A549 (cell line): ENCODE data around the gene RBMS3. TPM values are rescaled to one million over a fixed set of nuclear protein-coding genes. Genes with fewer than 3 reads are reported as not detected.

ENCODE experiments used
- ATAC-seq, 2 experiments: fragments of 200-7000 bp in 1 of 2; fragments of >200 bp in 1 of 2; cut with Nextera tagmentation in 1 of 2; cut with Tn5 transposase in 1 of 2; 3 replicates each; pipeline versions ENCODE4 v1.8.0 to v1.9.1; 2018 to 2020; ENCODE audit warnings: mild to moderate bottlenecking in 1 of 2, moderate library complexity in 1 of 2
- CTCF ChIA-PET: fragments of 300-600 bp; sonication (Branson Sonifier 250); formaldehyde crosslinking; extraction: SDS; loops from one replicate; lab custom pipeline; 2021; ENCODE audit warnings: antibody characterized with exemption, inconsistent platforms; lab: Yijun Ruan, JAX
- POLR2A ChIA-PET: fragments of 350-600 bp; formaldehyde crosslinking; extraction: SDS; loops from one replicate; lab custom pipeline; 2021; ENCODE audit warnings: antibody characterized with exemption, inconsistent platforms; lab: Yijun Ruan, JAX
- DNase-seq, 2 experiments: peaks; one replicate each; pipeline versions ENCODE4 v3.0.0 to v3.0.0-alpha.2; 2011 to 2016; ENCODE audit warnings: low read depth in 1 of 2, low spot score in 1 of 2
- FAIRE-seq: peaks from 2 replicates; lab custom pipeline; 2011; peaks lifted over from hg19 to GRCh38; lab: Jason Lieb, UNC
- H3K27ac ChIP-seq, 2 experiments: fragments of >200 bp; sonication (Bioruptor Twin); formaldehyde crosslinking; 3 replicates each; pipeline ENCODE4 v1.5.1; 2016 to 2017
- H3K4me1 ChIP-seq: fragments of >200 bp; sonication (Bioruptor Twin); formaldehyde crosslinking; 3 replicates; pipeline ENCODE4 v1.6.1; 2016
- H3K4me2 ChIP-seq: fragments of >200 bp; sonication (Bioruptor Twin); formaldehyde crosslinking; 3 replicates; pipeline ENCODE4 v1.6.1; 2016
- H3K4me3 ChIP-seq: fragments of >200 bp; sonication (Bioruptor Twin); formaldehyde crosslinking; 3 replicates; pipeline ENCODE4 v1.5.1; 2016
- H3K9me3 ChIP-seq: fragments of >200 bp; sonication (Bioruptor Twin); formaldehyde crosslinking; 3 replicates; pipeline ENCODE4 v1.6.1; 2016
- FOSL2 ChIP-seq, 2 experiments: fragments of 450-650 bp in 1 of 2; fragments of >200 bp in 1 of 2; sonication (Bioruptor Twin) in 1 of 2; formaldehyde crosslinking; IDR thresholded peaks; 2 replicates each; pipeline versions ENCODE4 v1.5.0 to v1.6.1; 2016 to 2020; ENCODE audit warnings: mild to moderate bottlenecking in 1 of 2, moderate library complexity in 1 of 2
- HOXB5 ChIP-seq: fragments of 250-450 bp; sonication (Bioruptor Pico); IDR thresholded peaks from 2 replicates; pipeline ENCODE4 v1.5.0; 2020; ENCODE audit warnings: mild to moderate bottlenecking, moderate library complexity
- MAFK ChIP-seq: fragments of 450-650 bp; IDR thresholded peaks from 2 replicates; pipeline ENCODE4 v1.6.1; 2014; ENCODE audit not compliant: partially characterized antibody
- MAZ ChIP-seq: fragments of 150-350 bp; IDR thresholded peaks from 2 replicates; pipeline ENCODE4 v1.6.1; 2014; ENCODE audit warnings: antibody characterized with exemption, low read depth, low read length, borderline replicate concordance
- NFE2L2 ChIP-seq: fragments of 150-350 bp; conservative IDR thresholded peaks from 2 replicates; pipeline ENCODE4 v1.6.1; 2014; ENCODE audit warnings: low read length
- POLR2AphosphoS2 ChIP-seq: conservative IDR thresholded peaks from 2 replicates; pipeline ENCODE4 v1.6.1; 2012; ENCODE audit warnings: low read length, improper control_type of control experiment, inconsistent platforms
- RFX5 ChIP-seq: fragments of 450-650 bp; IDR thresholded peaks from 2 replicates; pipeline ENCODE4 v1.7.1; 2014; ENCODE audit warnings: antibody characterized with exemption, mild to moderate bottlenecking, moderate library complexity
- RNF2 ChIP-seq: fragments of 200-600 bp; sonication (generic); IDR thresholded peaks from 2 replicates; pipeline ENCODE4 v1.6.1; 2016; ENCODE audit warnings: low read depth, mild to moderate bottlenecking, antibody characterized with exemption, moderate library complexity, borderline replicate concordance
- TP53 ChIP-seq: fragments of 250-450 bp; sonication (Bioruptor Pico); IDR thresholded peaks from 2 replicates; pipeline ENCODE4 v1.5.0; 2021; ENCODE audit warnings: mild to moderate bottlenecking, moderate library complexity
- ZNF302 ChIP-seq: fragments of 250-450 bp; sonication (Bioruptor Pico); IDR thresholded peaks from 2 replicates; pipeline ENCODE4 v1.9.0; 2021; ENCODE audit warnings: inconsistent platforms, mild to moderate bottlenecking, moderate library complexity
- WGBS: methylation state at CpG from one replicate; pipeline ENCODE4 v1.1.6; 2017; ENCODE audit errors: missing lambda C conversion rate; 5-methylcytosine and 5-hydroxymethylcytosine counted together
- polyA plus RNA-seq, 4 experiments: library from polyadenylated mRNA; depleted of rRNA in 3 of 4; stranded (reverse); fragments of >200 nt; fragmentation: RNase III in 1 of 4; extraction: RNeasy Plus Mini Kit Qiagen cat#74134 plus additional on column Dnase treatment in 1 of 4; gene quantifications; 2 replicates in 3 of 4; 3 replicates in 1 of 4; pipeline ENCODE4 v1.2.3, GENCODE V29; 2011 to 2017
- TF ChIP-seq, protein P1 (sequence below): IDR thresholded peaks from 2 replicates; pipeline ENCODE4 v1.6.1; 2012; ENCODE audit warnings: low read depth, borderline replicate concordance
- TF ChIP-seq, protein P2 (sequence below): fragments of 250-450 bp; sonication (Bioruptor Pico); IDR thresholded peaks from 2 replicates; pipeline ENCODE4 v1.5.0; 2020; ENCODE audit warnings: low read depth, mild to moderate bottlenecking, moderate library complexity
- TF ChIP-seq, protein P3 (sequence below): fragments of 200-600 bp; sonication (generic); IDR thresholded peaks from 2 replicates; pipeline ENCODE4 v1.6.1; 2016; ENCODE audit warnings: antibody characterized with exemption, mild to moderate bottlenecking, moderate library complexity

Gene RBMS3
- polyA plus RNA-seq, 2 of the 4 experiments (the other 2 are of a cell fraction), result 0.92 to 4.1 TPM

DNA sequence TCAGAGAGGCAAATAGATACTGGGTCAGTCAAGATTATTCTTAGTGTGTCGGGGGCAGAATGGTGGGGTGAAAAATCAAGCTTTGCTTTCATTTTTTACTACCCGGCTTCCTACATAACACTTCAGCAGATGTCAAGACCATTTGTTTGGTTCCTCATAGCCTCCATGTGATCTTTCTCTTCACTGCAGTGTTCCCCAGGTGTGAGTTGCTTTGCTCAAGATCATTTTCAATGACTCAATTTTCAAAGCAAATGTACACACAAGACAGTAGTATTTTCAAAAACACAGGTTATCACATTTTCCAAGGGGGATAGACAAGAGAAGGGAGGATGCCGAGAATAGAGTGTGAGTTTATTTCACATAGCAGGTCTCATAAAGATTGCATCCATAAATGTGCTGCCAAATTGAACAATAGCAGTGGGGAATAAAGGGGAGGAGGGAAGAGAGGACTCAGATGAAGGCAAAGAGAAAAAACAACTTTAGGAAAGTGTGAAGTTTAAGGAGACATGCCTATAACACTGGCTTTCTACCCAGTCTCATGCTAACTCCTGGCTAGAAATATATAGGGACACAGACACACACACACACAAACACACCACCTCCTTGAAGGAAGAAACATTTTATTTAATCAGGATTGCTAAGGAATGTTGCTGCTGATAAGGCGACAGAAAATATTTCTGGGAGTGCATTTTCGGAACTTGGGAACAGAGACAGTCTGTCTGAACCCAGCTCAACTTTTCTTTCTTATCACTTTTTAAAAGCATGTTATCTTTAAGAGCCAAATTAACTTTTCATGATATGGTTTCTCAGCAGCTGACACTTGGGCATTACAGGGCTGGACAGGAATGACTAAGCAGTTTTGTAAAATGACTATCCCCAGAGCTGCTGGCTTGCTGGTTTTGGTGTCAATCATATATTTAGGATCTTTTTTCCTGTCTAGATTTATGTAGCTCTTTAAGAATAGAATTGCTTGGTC, 402.4 kb downstream of the RBMS3 start:
- TF ChIP-seq RNF2 (no peak), MAZ (no peak), ZNF302 (CRISPR knock-in tag) (peak; percentile 57; the same call in 1 of the 2 replicates), FOSL2 (IDR thresholded peaks at IDR 0.05) (no peak), FOSL2 (CRISPR knock-in tag; IDR thresholded peaks at IDR 0.05) (no peak), HOXB5 (CRISPR knock-in tag) (no peak), NFE2L2 (peak; percentile 97), TP53 (CRISPR knock-in tag) (no peak), MAFK (peak; percentile 98)
- TF ChIP-seq, protein P1, sequence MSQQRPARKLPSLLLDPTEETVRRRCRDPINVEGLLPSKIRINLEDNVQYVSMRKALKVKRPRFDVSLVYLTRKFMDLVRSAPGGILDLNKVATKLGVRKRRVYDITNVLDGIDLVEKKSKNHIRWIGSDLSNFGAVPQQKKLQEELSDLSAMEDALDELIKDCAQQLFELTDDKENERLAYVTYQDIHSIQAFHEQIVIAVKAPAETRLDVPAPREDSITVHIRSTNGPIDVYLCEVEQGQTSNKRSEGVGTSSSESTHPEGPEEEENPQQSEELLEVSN, result no peak
- ChIA-PET CTCF (no interaction called here), POLR2A (interaction anchor here (1.2 kb wide), 1 partner anchor 403 kb away, joined by 3 read pairs; the partner anchor contains the start of gene RBMS3)
- H3K4me1 ChIP-seq, result peaks cover 20% of the 10 kb centered on the region
- no peak overlapping the region for H3K4me3 ChIP-seq
- peak overlapping the region; percentile 80 to 88 for H3K27ac ChIP-seq
- H3K9me3 ChIP-seq, result no peaks in the 10 kb centered on the region
- DNase-seq (peak; percentile 33 to 69), ATAC-seq (peak; percentile 73 to 90; a peak in 5 of 6 replicates), FAIRE-seq (peak; percentile 61)
- peak overlapping the region; percentile 41 for H3K4me2 ChIP-seq
- WGBS, result 59% methylated on average over 5 of the region's 5 CpGs

DNA sequence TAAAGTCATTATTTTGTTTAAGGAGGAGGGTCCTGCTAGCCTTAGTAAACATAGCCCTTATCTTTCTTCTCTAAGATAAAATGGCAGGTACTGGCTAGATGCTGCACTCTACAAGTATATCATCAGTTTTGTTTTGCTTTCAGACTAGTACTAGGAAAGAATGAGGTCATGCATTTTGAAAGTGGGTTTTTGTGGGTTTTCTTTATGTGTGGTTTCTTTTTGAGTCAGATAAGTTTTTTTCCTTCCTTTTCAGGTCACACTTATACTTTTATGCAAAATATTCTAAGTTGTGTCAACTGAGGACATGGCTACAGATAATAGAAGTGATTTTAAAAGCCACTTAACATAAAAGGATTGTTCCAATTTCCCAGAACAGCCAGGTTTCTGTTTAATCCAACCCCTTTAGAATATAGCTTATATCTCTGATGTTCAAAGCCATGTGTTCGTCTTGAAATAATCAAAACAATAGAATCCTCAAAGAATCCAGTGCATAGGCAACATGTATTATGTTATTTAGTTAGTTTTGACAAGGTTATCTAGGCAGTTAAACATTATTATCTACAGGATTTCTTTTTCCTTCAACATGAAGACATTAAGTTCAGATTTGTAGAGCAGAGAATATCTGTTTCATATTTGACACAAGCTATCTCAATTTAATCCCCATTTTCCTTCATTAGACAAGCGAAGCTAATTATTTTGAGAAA, 406.2 kb downstream of the RBMS3 start:
- WGBS, result 92% methylated on average over 2 of the region's 2 CpGs
- Histone ChIP-seq H3K4me1 (peaks cover 28% of the 10 kb centered on the region), H3K4me2 (no peak overlapping the region), H3K27ac (peak overlapping the region in 1 of 2 experiments; percentile 11; a peak in 1 of 6 replicates), H3K9me3 (no peaks in the 10 kb centered on the region), H3K4me3 (no peak overlapping the region)
- DNase-seq (no peak), ATAC-seq (no peak), FAIRE-seq (no peak)
- ChIA-PET CTCF (no interaction called here), POLR2A (no interaction called here)
- TF ChIP-seq ZNF302 (CRISPR knock-in tag) (no peak), RFX5 (no peak)

DNA sequence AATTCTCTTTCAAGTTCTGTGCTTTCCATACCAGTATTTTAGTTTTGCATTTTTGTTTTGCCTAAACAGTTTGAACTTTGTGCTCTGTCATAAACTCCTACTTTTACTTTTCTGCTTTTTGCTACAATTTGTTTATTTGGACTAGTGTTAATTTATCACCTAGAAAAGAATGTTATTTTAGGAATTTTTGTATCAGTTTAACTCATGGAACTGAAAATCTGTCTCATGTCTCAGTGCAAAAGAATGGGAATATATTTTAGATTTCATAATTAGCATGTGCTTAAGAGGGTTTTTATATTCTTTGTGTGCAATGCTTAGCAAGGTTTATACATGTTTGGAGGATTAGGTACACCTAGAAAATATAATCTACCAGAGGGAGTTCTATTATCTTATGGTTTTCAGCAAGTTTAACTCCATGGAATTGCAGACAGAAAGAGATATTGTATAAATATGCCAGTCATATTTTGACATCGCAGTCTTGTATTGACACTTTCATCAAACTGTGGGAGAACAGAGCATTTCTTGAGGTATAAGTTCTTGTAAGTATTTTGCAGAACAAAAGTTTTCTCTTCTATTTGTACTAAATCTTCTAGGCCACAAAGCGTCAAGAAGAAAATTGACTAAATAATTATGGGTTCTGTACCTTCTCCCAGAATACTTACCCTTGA, 409.9 kb downstream of the RBMS3 start:
- no peak overlapping the region for H3K4me3 ChIP-seq
- no peak for TF ChIP-seq RNF2
- TF ChIP-seq, protein P2, sequence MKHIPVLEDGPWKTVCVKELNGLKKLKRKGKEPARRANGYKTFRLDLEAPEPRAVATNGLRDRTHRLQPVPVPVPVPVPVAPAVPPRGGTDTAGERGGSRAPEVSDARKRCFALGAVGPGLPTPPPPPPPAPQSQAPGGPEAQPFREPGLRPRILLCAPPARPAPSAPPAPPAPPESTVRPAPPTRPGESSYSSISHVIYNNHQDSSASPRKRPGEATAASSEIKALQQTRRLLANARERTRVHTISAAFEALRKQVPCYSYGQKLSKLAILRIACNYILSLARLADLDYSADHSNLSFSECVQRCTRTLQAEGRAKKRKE (CRISPR knock-in tag), result no peak
- no peak for TF ChIP-seq POLR2AphosphoS2
- TF ChIP-seq, protein P3, sequence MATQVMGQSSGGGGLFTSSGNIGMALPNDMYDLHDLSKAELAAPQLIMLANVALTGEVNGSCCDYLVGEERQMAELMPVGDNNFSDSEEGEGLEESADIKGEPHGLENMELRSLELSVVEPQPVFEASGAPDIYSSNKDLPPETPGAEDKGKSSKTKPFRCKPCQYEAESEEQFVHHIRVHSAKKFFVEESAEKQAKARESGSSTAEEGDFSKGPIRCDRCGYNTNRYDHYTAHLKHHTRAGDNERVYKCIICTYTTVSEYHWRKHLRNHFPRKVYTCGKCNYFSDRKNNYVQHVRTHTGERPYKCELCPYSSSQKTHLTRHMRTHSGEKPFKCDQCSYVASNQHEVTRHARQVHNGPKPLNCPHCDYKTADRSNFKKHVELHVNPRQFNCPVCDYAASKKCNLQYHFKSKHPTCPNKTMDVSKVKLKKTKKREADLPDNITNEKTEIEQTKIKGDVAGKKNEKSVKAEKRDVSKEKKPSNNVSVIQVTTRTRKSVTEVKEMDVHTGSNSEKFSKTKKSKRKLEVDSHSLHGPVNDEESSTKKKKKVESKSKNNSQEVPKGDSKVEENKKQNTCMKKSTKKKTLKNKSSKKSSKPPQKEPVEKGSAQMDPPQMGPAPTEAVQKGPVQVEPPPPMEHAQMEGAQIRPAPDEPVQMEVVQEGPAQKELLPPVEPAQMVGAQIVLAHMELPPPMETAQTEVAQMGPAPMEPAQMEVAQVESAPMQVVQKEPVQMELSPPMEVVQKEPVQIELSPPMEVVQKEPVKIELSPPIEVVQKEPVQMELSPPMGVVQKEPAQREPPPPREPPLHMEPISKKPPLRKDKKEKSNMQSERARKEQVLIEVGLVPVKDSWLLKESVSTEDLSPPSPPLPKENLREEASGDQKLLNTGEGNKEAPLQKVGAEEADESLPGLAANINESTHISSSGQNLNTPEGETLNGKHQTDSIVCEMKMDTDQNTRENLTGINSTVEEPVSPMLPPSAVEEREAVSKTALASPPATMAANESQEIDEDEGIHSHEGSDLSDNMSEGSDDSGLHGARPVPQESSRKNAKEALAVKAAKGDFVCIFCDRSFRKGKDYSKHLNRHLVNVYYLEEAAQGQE, result no peak
- TF ChIP-seq MAFK, result no peak
- TF ChIP-seq, all 56 proteins: peak for 0
- 96% methylated on average over 2 of the region's 2 CpGs for WGBS
- H3K4me2 ChIP-seq, result no peak overlapping the region
- CTCF ChIA-PET, result no interaction called here
- peak; percentile 67 for FAIRE-seq
- peak overlapping the region in 1 of 2 experiments; percentile 69; a peak in 3 of 6 replicates for H3K27ac ChIP-seq
- H3K4me1 ChIP-seq, result peaks cover 38% of the 10 kb centered on the region
- ATAC-seq, result no peak
- no peak for DNase-seq
- no peaks in the 10 kb centered on the region for H3K9me3 ChIP-seq
- POLR2A ChIA-PET, result no interaction called here
